Measurements from ENCODE around the gene IQGAP2. TPM values are rescaled to one million over a fixed set of nuclear protein-coding genes. Genes with fewer than 3 reads are reported as not detected.

The IQGAP2 gene
- total and polyA plus RNA-seq, 5 donors = 3.0 to 9.2 (median 6.2) TPM

- Histone ChIP-seq H3K27me3 (ENCODE audit: control insufficient read depth, insufficient read depth) (peaks cover 2% of the 10 kb centered on the region), H3K27ac (ENCODE audit: low read length) (no peak overlapping the region), H3K4me1 (ENCODE audit: control insufficient read depth, insufficient read depth, low read length) (no peaks in the 10 kb centered on the region), H3K4me3 (ENCODE audit: low read length) (no peak overlapping the region), H3K9me3 (ENCODE audit: control insufficient read depth, low read length) (no peaks in the 10 kb centered on the region)
- intact Hi-C loops (cut with DNase I) = no loop called here
- WGBS = 57% methylated on average over 4 of the region's 4 CpGs
- DNase-seq (no peak), ATAC-seq (no peak)
Measured at GRCh38 chr5:76457674-76458485, 54.8 kb downstream of the IQGAP2 start.

- H3K9me3 ChIP-seq (ENCODE audit: control insufficient read depth, low read length) = no peaks in the 10 kb centered on the region
- no peak overlapping the region for H3K27ac ChIP-seq (ENCODE audit: low read length)
- DNase-seq (no peak), ATAC-seq (no peak)
- H3K27me3 ChIP-seq (ENCODE audit: control insufficient read depth, insufficient read depth) = peaks cover 2% of the 10 kb centered on the region
- no peak overlapping the region for H3K4me3 ChIP-seq (ENCODE audit: low read length)
- intact Hi-C loops (cut with DNase I) = no loop called here
- WGBS = 70% methylated on average over 1 of the region's 1 CpG
- no peaks in the 10 kb centered on the region for H3K4me1 ChIP-seq (ENCODE audit: control insufficient read depth, insufficient read depth, low read length)
Measured at GRCh38 chr5:76458486-76458830, 55.4 kb downstream of the IQGAP2 start.

- no peaks in the 10 kb centered on the region for H3K4me1 ChIP-seq (ENCODE audit: control insufficient read depth, insufficient read depth, low read length)
- H3K27me3 ChIP-seq (ENCODE audit: control insufficient read depth, insufficient read depth) = peaks cover 2% of the 10 kb centered on the region
- no peak for ATAC-seq
- intact Hi-C loops (cut with DNase I) = no loop called here
- 85% methylated on average over 3 of the region's 3 CpGs for WGBS
- no peak overlapping the region for H3K27ac ChIP-seq (ENCODE audit: low read length)
- no peak overlapping the region for H3K4me3 ChIP-seq (ENCODE audit: low read length)
- DNase-seq = no peak
- no peaks in the 10 kb centered on the region for H3K9me3 ChIP-seq (ENCODE audit: control insufficient read depth, low read length)
Measured at GRCh38 chr5:76460104-76460503, 57.0 kb downstream of the IQGAP2 start.

GRCh38 chr5:76462097-76462667 lies 59.1 kb downstream of the IQGAP2 start:
- 70% methylated on average over 7 of the region's 7 CpGs for WGBS
- ATAC-seq = no peak
- Histone ChIP-seq H3K9me3 (ENCODE audit: control insufficient read depth, low read length) (no peaks in the 10 kb centered on the region), H3K4me1 (ENCODE audit: control insufficient read depth, insufficient read depth, low read length) (no peaks in the 10 kb centered on the region), H3K27ac (ENCODE audit: low read length) (no peak overlapping the region), H3K4me3 (ENCODE audit: low read length) (no peak overlapping the region), H3K27me3 (ENCODE audit: control insufficient read depth, insufficient read depth) (peaks cover 2% of the 10 kb centered on the region)
- DNase-seq = no peak
- intact Hi-C loops (cut with DNase I) = no loop called here

- H3K27ac ChIP-seq (ENCODE audit: low read length) = no peak overlapping the region
- H3K9me3 ChIP-seq (ENCODE audit: control insufficient read depth, low read length) = no peaks in the 10 kb centered on the region
- no peak overlapping the region for H3K4me3 ChIP-seq (ENCODE audit: low read length)
- 87% methylated on average over 1 of the region's 1 CpG for WGBS
- H3K27me3 ChIP-seq (ENCODE audit: control insufficient read depth, insufficient read depth) = no peaks in the 10 kb centered on the region
- no peaks in the 10 kb centered on the region for H3K4me1 ChIP-seq (ENCODE audit: control insufficient read depth, insufficient read depth, low read length)
- DNase-seq (no peak), ATAC-seq (no peak)
- intact Hi-C loops (cut with DNase I) = no loop called here
Measured at GRCh38 chr5:76467216-76467615, 64.1 kb downstream of the IQGAP2 start.

- Histone ChIP-seq H3K4me3 (ENCODE audit: low read length) (no peak overlapping the region), H3K9me3 (ENCODE audit: control insufficient read depth, low read length) (no peaks in the 10 kb centered on the region), H3K27ac (ENCODE audit: low read length) (no peak overlapping the region), H3K4me1 (ENCODE audit: control insufficient read depth, insufficient read depth, low read length) (no peaks in the 10 kb centered on the region), H3K27me3 (ENCODE audit: control insufficient read depth, insufficient read depth) (no peaks in the 10 kb centered on the region)
- intact Hi-C loops (cut with DNase I) = no loop called here
- ATAC-seq (no peak), DNase-seq (no peak)
- 82% methylated on average over 12 of the region's 12 CpGs for WGBS
Measured at GRCh38 chr5:76468635-76469425, 65.7 kb downstream of the IQGAP2 start.

- H3K27ac ChIP-seq (ENCODE audit: low read length) = no peak overlapping the region
- WGBS = 90% methylated on average over 3 of the region's 3 CpGs
Measured at GRCh38 chr5:76469656-76470290, 66.7 kb downstream of the IQGAP2 start.

GRCh38 chr5:76470976-76471375 lies 67.9 kb downstream of the IQGAP2 start:
- no peaks in the 10 kb centered on the region for H3K9me3 ChIP-seq (ENCODE audit: control insufficient read depth, low read length)
- DNase-seq (no peak), ATAC-seq (no peak)
- no peak overlapping the region for H3K4me3 ChIP-seq (ENCODE audit: low read length)
- H3K4me1 ChIP-seq (ENCODE audit: control insufficient read depth, insufficient read depth, low read length) = no peaks in the 10 kb centered on the region
- no peak overlapping the region for H3K27ac ChIP-seq (ENCODE audit: low read length)
- no peaks in the 10 kb centered on the region for H3K27me3 ChIP-seq (ENCODE audit: control insufficient read depth, insufficient read depth)
- WGBS = 64% methylated on average over 3 of the region's 3 CpGs
- intact Hi-C loops (cut with DNase I) = no loop called here

More at GRCh38 chr5:76469656-76470290, 66.7 kb downstream of the IQGAP2 start:
- no peak for DNase-seq
- Histone ChIP-seq H3K4me1 (ENCODE audit: control insufficient read depth, insufficient read depth, low read length) (no peaks in the 10 kb centered on the region), H3K9me3 (ENCODE audit: control insufficient read depth, low read length) (no peaks in the 10 kb centered on the region), H3K27me3 (ENCODE audit: control insufficient read depth, insufficient read depth) (no peaks in the 10 kb centered on the region), H3K4me3 (ENCODE audit: low read length) (no peak overlapping the region)
- ATAC-seq = no peak
- intact Hi-C loops (cut with DNase I) = no loop called here

- DNase-seq (no peak), ATAC-seq (no peak)
- no peaks in the 10 kb centered on the region for H3K27me3 ChIP-seq (ENCODE audit: control insufficient read depth, insufficient read depth)
- H3K9me3 ChIP-seq (ENCODE audit: control insufficient read depth, low read length) = no peaks in the 10 kb centered on the region
- intact Hi-C loops (cut with DNase I) = no loop called here
- 82% methylated on average over 1 of the region's 1 CpG for WGBS
- no peaks in the 10 kb centered on the region for H3K4me1 ChIP-seq (ENCODE audit: control insufficient read depth, insufficient read depth, low read length)
- no peak overlapping the region for H3K4me3 ChIP-seq (ENCODE audit: low read length)
- no peak overlapping the region for H3K27ac ChIP-seq (ENCODE audit: low read length)
Measured at GRCh38 chr5:76471406-76471805, 68.3 kb downstream of the IQGAP2 start.

GRCh38 chr5:76471987-76472334 lies 68.9 kb downstream of the IQGAP2 start:
- intact Hi-C loops (cut with DNase I) = no loop called here
- WGBS = 91% methylated on average over 6 of the region's 6 CpGs
- DNase-seq (no peak), ATAC-seq (no peak)
- H3K4me1 ChIP-seq (ENCODE audit: control insufficient read depth, insufficient read depth, low read length) = no peaks in the 10 kb centered on the region
- H3K9me3 ChIP-seq (ENCODE audit: control insufficient read depth, low read length) = no peaks in the 10 kb centered on the region
- no peak overlapping the region for H3K27ac ChIP-seq (ENCODE audit: low read length)
- no peaks in the 10 kb centered on the region for H3K27me3 ChIP-seq (ENCODE audit: control insufficient read depth, insufficient read depth)
- no peak overlapping the region for H3K4me3 ChIP-seq (ENCODE audit: low read length)
